Fibroblast of lung (primary cell): Measurements from ENCODE around the gene FEM1C.

ENCODE experiments used
- CTCF ChIP-seq, 2 donors: IDR thresholded peaks in 1 of 2; conservative IDR thresholded peaks in 1 of 2; 1 replicate in 1 of 2; 2 replicates in 1 of 2; pipeline ENCODE4 v1.5.1; 2011 to 2012; ENCODE audit warnings: low read length in 2 of 2, control low read depth in 1 of 2, inconsistent platforms in 1 of 2, low read depth in 1 of 2, mild to moderate bottlenecking in 1 of 2
- EZH2 ChIP-seq: IDR thresholded peaks from 2 replicates; pipeline ENCODE4 v1.5.1; 2012; ENCODE audit warnings: low read length, control low read depth, mild to moderate bottlenecking; ENCODE audit errors: missing control alignments

GRCh38 chr5:115568668-115569067 is 24.1 kb upstream of the FEM1C start:
- TF ChIP-seq CTCF (conservative IDR thresholded peaks at IDR 0.05 in 1 of 2, IDR thresholded peaks at IDR 0.05 in 1 of 2; ENCODE audit: low read depth in 1 of 2, low read length in 2 of 2) (no peak), EZH2 (no peak)
